ENCODE measurements around the gene ESAM.

GRCh38 chr11:124718801-124719200 is 43.3 kb downstream of the ESAM start:
- TF ChIP-seq CTCF (IDR thresholded peaks at IDR 0.05): no peak
- TF ChIP-seq EP300 (IDR thresholded peaks at IDR 0.05): no peak
